ENCODE results near the gene FBXO46. TPM values are rescaled to one million over a fixed set of nuclear protein-coding genes. Genes with fewer than 3 reads are reported as not detected.
"Not testable (repeated sequence)": the region's sequence is repeated elsewhere in the genome, so short reads cannot be mapped to it uniquely, and the experiment has no call there.

The FBXO46 gene
- total RNA-seq, 4 donors from 2014 or later, result 8.3 to 25.2 (median 19.7) TPM

- Histone ChIP-seq H3K4me1 (peaks cover 0 to 5% (median 0%) of the 10 kb centered on the region in 4 donors), H3K27ac (no peak overlapping the region), H3K9me3 (no peaks in the 10 kb centered on the region), H3K4me3 (no peak overlapping the region), H3K36me3 (no peaks in the 10 kb centered on the region), H3K27me3 (no peaks in the 10 kb centered on the region)
- TF ChIP-seq CTCF (IDR thresholded peaks at IDR 0.05) (no peak), POLR2A (IDR thresholded peaks at IDR 0.05) (no peak)
- no peak for DNase-seq
These were observed 28.2 kb upstream of the FBXO46 start for GRCh38 chr19:45758921-45759320.

DNA sequence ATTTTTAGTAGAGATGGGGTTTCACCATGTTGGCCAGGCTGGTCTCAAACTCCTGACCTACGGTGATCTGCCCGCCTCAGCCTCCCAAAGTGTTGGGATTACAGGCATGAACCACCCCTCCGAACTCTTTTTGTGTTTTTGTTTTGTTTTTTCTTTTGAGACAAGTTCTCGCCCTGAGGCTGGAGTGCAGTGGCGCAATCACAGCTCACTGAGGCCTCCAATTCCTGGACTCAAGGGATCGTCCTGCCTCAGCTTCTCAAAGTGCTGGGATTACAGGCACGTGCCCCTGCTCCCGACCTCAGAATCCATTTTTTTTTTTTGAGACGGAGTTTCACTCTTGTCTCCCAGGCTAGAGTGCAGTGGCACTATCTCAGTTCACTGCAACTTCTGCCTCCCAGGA, 27.0 kb upstream of the FBXO46 start:
- H3K4me3 ChIP-seq, result no peak overlapping the region
- H3K27me3 ChIP-seq, result no peaks in the 10 kb centered on the region
- DNase-seq, result no peak
- H3K36me3 ChIP-seq, result no peaks in the 10 kb centered on the region
- TF ChIP-seq POLR2A (IDR thresholded peaks at IDR 0.05) (no peak), CTCF (IDR thresholded peaks at IDR 0.05) (no peak)
- no peaks in the 10 kb centered on the region for H3K9me3 ChIP-seq
- no peak overlapping the region for H3K27ac ChIP-seq
- H3K4me1 ChIP-seq, result no peaks in the 10 kb centered on the region

- DNase-seq, result no peak
- no peaks in the 10 kb centered on the region for H3K9me3 ChIP-seq
- H3K4me1 ChIP-seq, result no peaks in the 10 kb centered on the region
- no peak overlapping the region for H3K27ac ChIP-seq
- TF ChIP-seq POLR2A (IDR thresholded peaks at IDR 0.05) (no peak), CTCF (IDR thresholded peaks at IDR 0.05) (no peak)
- no peaks in the 10 kb centered on the region for H3K27me3 ChIP-seq
- no peak overlapping the region for H3K4me3 ChIP-seq
- no peaks in the 10 kb centered on the region for H3K36me3 ChIP-seq
These were observed 23.6 kb upstream of the FBXO46 start for GRCh38 chr19:45754323-45754722.

DNA sequence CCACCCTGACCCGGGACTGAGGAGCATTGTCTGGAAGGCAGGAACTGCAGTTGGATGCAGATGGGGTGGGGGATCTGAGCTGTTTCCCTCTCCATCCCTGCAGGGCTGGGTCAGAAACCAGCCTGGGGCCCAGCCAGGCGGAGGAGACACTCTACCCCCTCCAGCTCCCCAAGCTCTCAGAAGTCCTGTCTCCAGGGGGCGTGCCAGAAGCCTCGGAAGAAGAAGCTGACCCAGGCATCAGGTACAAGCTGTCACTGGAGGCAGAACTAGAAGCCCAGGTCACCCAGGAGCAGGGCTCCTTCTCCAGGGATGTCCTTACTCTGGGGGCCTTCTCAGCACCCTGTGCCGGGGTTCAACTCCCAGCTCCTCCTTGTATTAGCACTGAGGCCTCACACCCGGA, 22.9 kb upstream of the FBXO46 start:
- Histone ChIP-seq H3K4me1 (no peaks in the 10 kb centered on the region), H3K27me3 (no peaks in the 10 kb centered on the region), H3K9me3 (no peaks in the 10 kb centered on the region), H3K27ac (no peak overlapping the region), H3K4me3 (no peak overlapping the region), H3K36me3 (no peaks in the 10 kb centered on the region)
- DNase-seq, result no peak
- TF ChIP-seq CTCF (IDR thresholded peaks at IDR 0.05) (no peak), POLR2A (IDR thresholded peaks at IDR 0.05) (no peak)

- Histone ChIP-seq H3K27ac (no peak overlapping the region), H3K36me3 (no peaks in the 10 kb centered on the region), H3K4me1 (no peaks in the 10 kb centered on the region), H3K9me3 (no peaks in the 10 kb centered on the region), H3K27me3 (no peaks in the 10 kb centered on the region), H3K4me3 (no peak overlapping the region)
- DNase-seq, result no peak
- TF ChIP-seq POLR2A (IDR thresholded peaks at IDR 0.05), result no peak
- no peak for TF ChIP-seq CTCF (IDR thresholded peaks at IDR 0.05)
These were observed 21.9 kb upstream of the FBXO46 start for GRCh38 chr19:45752639-45753038.

GRCh38 chr19:45751483-45751882, 20.8 kb upstream of the FBXO46 start:
- not testable (repeated sequence) for H3K4me3 ChIP-seq, H3K4me1 ChIP-seq, H3K9me3 ChIP-seq, H3K27me3 ChIP-seq, H3K36me3 ChIP-seq, H3K27ac ChIP-seq, DNase-seq

All from Peyer's patch (tissue), 4 donors.